ENCODE data around the gene MOCS2. TPM values are rescaled to one million over a fixed set of nuclear protein-coding genes. Genes with fewer than 3 reads are reported as not detected.

MOCS2 gene
- total RNA-seq, 1 donor from 2014 or later = 17.7 TPM

DNA sequence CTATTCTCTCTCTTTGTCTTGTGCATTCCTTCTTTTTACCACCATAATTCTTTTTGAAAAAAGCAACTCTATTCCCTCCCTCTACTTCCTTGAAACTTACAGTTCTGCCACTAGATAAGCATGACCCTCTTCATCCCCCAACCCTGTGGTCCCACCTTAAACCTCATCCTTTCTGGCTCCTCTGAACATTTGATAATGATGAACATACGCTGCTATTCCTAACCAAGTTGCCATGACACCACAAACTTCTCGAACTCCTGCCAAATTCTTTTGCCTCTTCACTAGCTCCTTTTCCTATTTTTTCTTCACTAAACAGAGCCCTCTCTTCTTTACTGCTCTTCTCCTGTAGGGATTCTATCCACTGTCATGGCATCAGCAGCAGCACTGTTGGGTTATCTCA, 57.1 kb downstream of the MOCS2 start:
- no peak for DNase-seq (ENCODE audit: low read depth in 2 of 2)

- DNase-seq (ENCODE audit: low read depth in 2 of 2) = no peak
These were observed 61.3 kb downstream of the MOCS2 start for GRCh38 chr5:53048248-53048647.

Other genes with a start within 250 kb of the MOCS2 start
- 38.4 and 63.5 TPM in 2 replicates for gene ITGA2, start 120.4 kb downstream of the MOCS2 start, total RNA-seq